HPDE6-E6E7 (cell line): ENCODE data around the gene IRF4.

Experiments used
- DNase-seq: peaks from one replicate; pipeline ENCODE4 v3.0.0; 2011; ENCODE audit warnings: missing footprints; ENCODE audit errors: extremely low spot score

Gene IRF4

GRCh38 chr6:444653-445275, 53.2 kb downstream of the IRF4 start:
- DNase-seq: no peak

GRCh38 chr6:445571-446417, 54.2 kb downstream of the IRF4 start:
- no peak for DNase-seq

GRCh38 chr6:446418-447366, 55.1 kb downstream of the IRF4 start:
- no peak for DNase-seq

GRCh38 chr6:447381-448165, 56.0 kb downstream of the IRF4 start:
- DNase-seq: no peak

GRCh38 chr6:448296-449056, 56.9 kb downstream of the IRF4 start:
- DNase-seq: no peak

GRCh38 chr6:449057-449430, 57.5 kb downstream of the IRF4 start:
- no peak for DNase-seq

GRCh38 chr6:449486-450419, 58.2 kb downstream of the IRF4 start:
- DNase-seq: no peak

- no peak for DNase-seq
Observed at GRCh38 chr6:451336-451735, 59.8 kb downstream of the IRF4 start.

GRCh38 chr6:451847-452246, 60.3 kb downstream of the IRF4 start:
- no peak for DNase-seq

- DNase-seq: no peak
Observed at GRCh38 chr6:452301-453067, 60.9 kb downstream of the IRF4 start.

- DNase-seq: no peak
Observed at GRCh38 chr6:453152-453551, 61.6 kb downstream of the IRF4 start.

GRCh38 chr6:454148-454991, 62.8 kb downstream of the IRF4 start:
- DNase-seq: no peak

GRCh38 chr6:455006-455585, 63.5 kb downstream of the IRF4 start:
- DNase-seq: no peak

- no peak for DNase-seq
Observed at GRCh38 chr6:455835-456234, 64.3 kb downstream of the IRF4 start.

- DNase-seq: no peak
Observed at GRCh38 chr6:456358-456867, 64.9 kb downstream of the IRF4 start.

- no peak for DNase-seq
Observed at GRCh38 chr6:456887-457286, 65.3 kb downstream of the IRF4 start.
